Measurements from ENCODE around the gene SOCS2.

The SOCS2 gene

GRCh38 chr12:93568091-93568490 is 4.4 kb upstream of the SOCS2 start:
- DNase-seq: no peak

GRCh38 chr12:93569301-93569655 is 3.2 kb upstream of the SOCS2 start:
- DNase-seq: no peak

GRCh38 chr12:93569656-93570551 is 2.6 kb upstream of the SOCS2 start:
- no peak for DNase-seq

- DNase-seq: peak; percentile 40
Measured at GRCh38 chr12:93570552-93571364, 1.7 kb upstream of the SOCS2 start.

- DNase-seq: no peak
Measured at GRCh38 chr12:93571365-93571924, 1.0 kb upstream of the SOCS2 start.

GRCh38 chr12:93572712-93573551 is 457 bp downstream of the SOCS2 start:
- DNase-seq: no peak

- no peak for DNase-seq
Measured at GRCh38 chr12:93573552-93574223, 1.2 kb downstream of the SOCS2 start.

GRCh38 chr12:93577222-93577621 is 4.7 kb downstream of the SOCS2 start:
- DNase-seq: no peak

- DNase-seq: no peak
Measured at GRCh38 chr12:93578221-93578620, 5.7 kb downstream of the SOCS2 start.

GRCh38 chr12:93580682-93581081 is 8.2 kb downstream of the SOCS2 start:
- DNase-seq: no peak

GRCh38 chr12:93581370-93581769 is 8.9 kb downstream of the SOCS2 start:
- DNase-seq: no peak

- DNase-seq: no peak
Measured at GRCh38 chr12:93582351-93582750, 9.9 kb downstream of the SOCS2 start.

GRCh38 chr12:93583627-93584392 is 11.3 kb downstream of the SOCS2 start:
- DNase-seq: no peak

- DNase-seq: no peak
Measured at GRCh38 chr12:93585247-93585646, 12.8 kb downstream of the SOCS2 start.

GRCh38 chr12:93587611-93588010 is 15.1 kb downstream of the SOCS2 start:
- no peak for DNase-seq

GRCh38 chr12:93589081-93589480 is 16.6 kb downstream of the SOCS2 start:
- no peak for DNase-seq

GRCh38 chr12:93591137-93591868 is 18.8 kb downstream of the SOCS2 start:
- DNase-seq: no peak

- DNase-seq: no peak
Measured at GRCh38 chr12:93592641-93593406, 20.3 kb downstream of the SOCS2 start.

- DNase-seq: no peak
Measured at GRCh38 chr12:93593843-93594242, 21.4 kb downstream of the SOCS2 start.

GRCh38 chr12:93594766-93595311 is 22.4 kb downstream of the SOCS2 start:
- no peak for DNase-seq
